CD4-positive, alpha-beta T cell treated with Interleukin-6 at 100 ng/mL for 8 hours (primary cell): Measurements from ENCODE around the gene ALDOC.
"Not testable (repeated sequence)": the region's sequence is repeated elsewhere in the genome, so short reads cannot be mapped to it uniquely, and the experiment has no call there.

ENCODE experiments used
- DNase-seq: peaks from one replicate; pipeline ENCODE4 v3.0.0-alpha.2; 2020; ENCODE audit warnings: mixed read lengths, low spot score

ALDOC gene

GRCh38 chr17:28576758-28577465 lies at the start of gene ALDOC:
ALDOC (minus strand) TSS chr17:28576895; CDS start chr17:28575532, 1,363 bp downstream.
- peak; percentile 98 for DNase-seq

GRCh38 chr17:28624148-28624547 lies 47.5 kb upstream of the ALDOC start:
- DNase-seq = no peak

- no peak for DNase-seq
These were observed 47.0 kb upstream of the ALDOC start for GRCh38 chr17:28623696-28624095.

- DNase-seq = no peak
These were observed 45.5 kb upstream of the ALDOC start for GRCh38 chr17:28622186-28622585.

GRCh38 chr17:28620010-28620409 lies 43.3 kb upstream of the ALDOC start:
- no peak for DNase-seq

- DNase-seq = no peak
These were observed 41.8 kb upstream of the ALDOC start for GRCh38 chr17:28618464-28618863.

GRCh38 chr17:28616281-28616680 lies 39.6 kb upstream of the ALDOC start:
- DNase-seq = no peak

- DNase-seq = no peak
These were observed 38.7 kb upstream of the ALDOC start for GRCh38 chr17:28615260-28615940.

GRCh38 chr17:28613931-28614381 lies 37.3 kb upstream of the ALDOC start, which contains the start of gene RSKR:
RSKR (minus strand) TSS chr17:28614185; CDS start chr17:28614161, 24 bp downstream.
- no peak for DNase-seq

- peak; percentile 32 for DNase-seq
These were observed 36.5 kb upstream of the ALDOC start for GRCh38 chr17:28612936-28613872.

GRCh38 chr17:28612531-28612930 lies 35.8 kb upstream of the ALDOC start:
- no peak for DNase-seq

- no peak for DNase-seq
These were observed 33.7 kb upstream of the ALDOC start for GRCh38 chr17:28610376-28610775.

- DNase-seq = not testable (repeated sequence)
These were observed 27.3 kb upstream of the ALDOC start for GRCh38 chr17:28604031-28604430.

- peak; percentile 53 for DNase-seq
These were observed 22.9 kb upstream of the ALDOC start for GRCh38 chr17:28599311-28600184.

- peak; percentile 94 for DNase-seq
These were observed 22.2 kb upstream of the ALDOC start, which contains the start of gene SPAG5 for GRCh38 chr17:28598799-28599310. SPAG5 (minus strand) TSS chr17:28599025; CDS start chr17:28598946, 79 bp downstream.

- no peak for DNase-seq
These were observed 21.7 kb upstream of the ALDOC start for GRCh38 chr17:28598389-28598788.

- DNase-seq = no peak
These were observed 21.1 kb upstream of the ALDOC start for GRCh38 chr17:28597606-28598383.

GRCh38 chr17:28592260-28592659 lies 15.6 kb upstream of the ALDOC start:
- no peak for DNase-seq

- no peak for DNase-seq
These were observed 9.2 kb upstream of the ALDOC start for GRCh38 chr17:28585851-28586250.

- no peak for DNase-seq
These were observed 7.7 kb upstream of the ALDOC start for GRCh38 chr17:28584434-28584833.
